Medulla oblongata (tissue), 1 donor: ENCODE measurements around the gene NMS.
"Not testable (repeated sequence)": the region's sequence is repeated elsewhere in the genome, so short reads cannot be mapped to it uniquely, and the experiment has no call there.

Experiments
- DNase-seq: peaks from one replicate; pipeline ENCODE4 v3.0.0-alpha.2; 2015; ENCODE audit errors: extremely low spot score

The NMS gene

GRCh38 chr2:100470182-100470581 is at the start of gene NMS:
TSS of gene NMS (plus strand) at chr2:100470482. CDS start at chr2:100470489, 7 bp downstream.
- DNase-seq = no peak

- DNase-seq = peak; percentile 53
Observed at GRCh38 chr2:100422320-100423055, 47.8 kb upstream of the NMS start.

GRCh38 chr2:100423631-100424030 is 46.7 kb upstream of the NMS start:
- no peak for DNase-seq

- no peak for DNase-seq
Observed at GRCh38 chr2:100424277-100424875, 45.9 kb upstream of the NMS start.

GRCh38 chr2:100425107-100425506 is 45.2 kb upstream of the NMS start:
- DNase-seq = no peak

GRCh38 chr2:100425573-100426383 is 44.5 kb upstream of the NMS start:
- DNase-seq = no peak

- DNase-seq = no peak
Observed at GRCh38 chr2:100426384-100426720, 43.9 kb upstream of the NMS start.

GRCh38 chr2:100427111-100427510 is 43.2 kb upstream of the NMS start:
- DNase-seq = no peak

GRCh38 chr2:100427627-100428258 is 42.5 kb upstream of the NMS start:
- DNase-seq = peak; percentile 80

GRCh38 chr2:100429726-100430125 is 40.6 kb upstream of the NMS start:
- DNase-seq = no peak

- no peak for DNase-seq
Observed at GRCh38 chr2:100437751-100438150, 32.5 kb upstream of the NMS start.

- DNase-seq = no peak
Observed at GRCh38 chr2:100446696-100447095, 23.6 kb upstream of the NMS start.

- DNase-seq = no peak
Observed at GRCh38 chr2:100451092-100451491, 19.2 kb upstream of the NMS start.

- no peak for DNase-seq
Observed at GRCh38 chr2:100451734-100452133, 18.5 kb upstream of the NMS start.

GRCh38 chr2:100453853-100454252 is 16.4 kb upstream of the NMS start:
- no peak for DNase-seq

GRCh38 chr2:100456357-100456756 is 13.9 kb upstream of the NMS start:
- DNase-seq = not testable (repeated sequence)

GRCh38 chr2:100460904-100461530 is 9.3 kb upstream of the NMS start:
- no peak for DNase-seq

- no peak for DNase-seq
Observed at GRCh38 chr2:100470898-100471514, 724 bp downstream of the NMS start.

GRCh38 chr2:100476606-100477005 is 6.3 kb downstream of the NMS start:
- DNase-seq = no peak

- DNase-seq = no peak
Observed at GRCh38 chr2:100482741-100483140, 12.5 kb downstream of the NMS start.

- DNase-seq = no peak
Observed at GRCh38 chr2:100483895-100484294, 13.6 kb downstream of the NMS start.
